ENCODE results near the gene MED26.

The MED26 gene

DNA sequence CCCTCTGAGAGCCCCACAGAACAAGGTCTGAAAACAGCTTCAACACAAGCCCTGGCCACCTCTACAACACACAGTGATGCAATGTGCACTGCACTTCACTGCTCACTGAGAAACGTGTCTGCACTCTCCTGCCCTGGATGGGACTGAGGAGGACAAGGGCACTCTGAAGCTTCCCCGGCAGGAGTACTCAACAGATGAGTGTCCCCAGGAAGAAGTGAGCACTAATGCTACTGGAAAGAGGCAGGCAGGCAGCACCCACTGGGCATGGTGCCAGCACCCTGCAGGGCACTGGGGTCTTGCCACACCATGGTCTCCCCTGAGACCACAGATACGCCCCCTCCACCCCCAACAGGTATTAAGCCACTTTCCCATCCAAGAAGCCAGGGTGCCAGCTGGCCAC, 38.1 kb downstream of the MED26 start:
- no peak for DNase-seq (ENCODE audit: low read depth)

DNA sequence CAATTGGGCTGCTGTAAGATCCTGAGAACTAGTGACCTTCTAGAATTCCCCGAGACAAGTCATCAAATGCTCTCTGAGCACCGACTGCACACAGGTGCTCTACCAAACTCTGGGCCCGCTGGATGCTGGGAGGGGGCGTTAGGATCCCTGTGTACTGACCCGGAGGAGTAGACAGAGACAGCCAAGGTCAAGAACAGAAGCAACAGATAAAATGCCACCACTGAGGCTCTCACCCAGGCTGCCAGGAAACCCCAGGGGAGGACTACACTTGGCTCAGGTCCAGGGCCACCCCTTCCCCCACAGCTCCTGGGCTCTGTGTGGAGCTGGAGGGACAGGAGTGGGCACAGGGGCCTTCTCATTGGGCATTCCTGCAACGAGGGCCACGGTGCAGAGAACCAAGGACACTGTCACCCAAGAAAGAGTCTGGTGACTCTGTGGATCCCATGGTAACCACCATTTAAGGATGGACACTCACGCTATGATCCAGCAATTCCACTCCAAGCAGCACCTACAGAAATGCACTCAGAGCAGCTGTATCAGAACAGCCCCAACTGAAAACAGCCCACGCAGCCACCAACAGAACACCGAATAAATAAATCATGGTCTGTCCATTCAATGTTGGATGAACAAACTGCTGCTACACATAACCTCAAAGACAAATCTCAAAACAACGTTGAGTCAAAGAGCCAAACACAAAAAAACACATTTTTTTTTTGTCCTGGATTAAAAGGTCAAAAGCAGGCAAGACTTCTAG, 39.0 kb downstream of the MED26 start:
- no peak for DNase-seq (ENCODE audit: low read depth)

DNA sequence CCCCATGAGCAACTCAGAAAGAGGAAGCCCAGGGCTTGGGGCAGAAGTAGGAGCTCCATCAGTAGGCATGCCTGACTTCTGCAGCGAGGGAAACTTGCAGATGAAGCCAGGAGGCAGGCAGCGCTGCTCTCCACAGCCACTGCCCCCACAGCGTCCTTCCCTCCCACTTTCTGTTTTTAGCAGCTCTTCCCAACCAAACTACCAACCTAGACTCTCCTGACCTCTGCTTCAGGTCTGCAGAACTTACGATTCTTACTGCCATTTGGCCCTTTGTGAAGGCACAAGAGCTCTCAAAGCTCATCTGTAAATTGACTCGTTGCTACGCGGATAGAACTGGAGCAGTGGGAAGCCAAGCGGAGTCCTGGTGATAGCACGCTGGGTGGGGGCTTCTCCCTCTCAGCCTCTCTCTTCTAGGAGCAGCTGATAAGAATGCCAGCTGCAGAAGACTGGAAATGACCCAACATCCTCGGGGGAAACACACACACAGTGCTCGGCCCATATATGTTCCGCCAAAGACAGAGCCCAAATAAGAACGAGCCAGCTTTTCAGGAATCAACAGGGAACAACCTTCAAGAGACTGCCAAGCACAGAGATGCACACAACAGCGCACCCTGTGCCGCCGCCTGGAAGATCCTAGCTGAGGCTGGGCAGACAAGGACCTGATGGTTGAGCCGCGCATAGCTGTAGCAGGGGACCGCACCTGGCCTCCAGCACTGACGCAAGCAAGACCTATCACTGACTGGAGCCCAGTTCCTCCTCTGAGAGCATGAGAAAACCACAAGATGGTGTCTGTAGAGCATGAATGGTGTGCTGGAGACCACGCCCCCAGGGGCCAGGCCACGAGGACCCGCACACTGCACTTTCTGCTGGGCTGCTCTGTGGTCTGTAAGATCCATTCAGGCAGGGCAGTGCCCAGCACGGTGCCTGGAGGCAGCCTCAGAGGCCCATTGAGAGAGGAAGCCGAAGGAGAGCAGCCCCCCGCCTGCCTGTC, 39.9 kb downstream of the MED26 start:
- no peak for DNase-seq (ENCODE audit: low read depth)

GRCh38 chr19:16586991-16587832, 40.8 kb downstream of the MED26 start:
- no peak for DNase-seq (ENCODE audit: low read depth)

DNA sequence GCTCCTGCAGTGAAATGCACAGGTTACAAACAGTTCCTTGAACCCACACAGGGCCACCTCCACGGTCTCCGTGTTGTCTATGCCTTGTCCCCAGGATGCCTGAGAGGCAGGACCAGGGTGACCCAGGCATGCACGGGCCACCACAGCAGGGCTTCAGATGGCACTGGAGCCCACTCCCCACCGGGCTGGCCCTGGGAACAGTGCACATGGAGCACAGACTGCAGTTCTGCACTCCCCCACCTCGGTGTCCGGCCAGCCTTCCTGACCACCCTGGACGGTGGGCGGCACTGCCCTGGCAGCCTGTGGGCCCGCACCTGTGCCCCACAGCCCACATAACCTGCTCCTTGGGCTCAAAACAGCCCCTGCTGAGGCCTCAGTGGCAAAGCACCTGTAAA, 41.5 kb downstream of the MED26 start:
- no peak for DNase-seq (ENCODE audit: low read depth)

DNA sequence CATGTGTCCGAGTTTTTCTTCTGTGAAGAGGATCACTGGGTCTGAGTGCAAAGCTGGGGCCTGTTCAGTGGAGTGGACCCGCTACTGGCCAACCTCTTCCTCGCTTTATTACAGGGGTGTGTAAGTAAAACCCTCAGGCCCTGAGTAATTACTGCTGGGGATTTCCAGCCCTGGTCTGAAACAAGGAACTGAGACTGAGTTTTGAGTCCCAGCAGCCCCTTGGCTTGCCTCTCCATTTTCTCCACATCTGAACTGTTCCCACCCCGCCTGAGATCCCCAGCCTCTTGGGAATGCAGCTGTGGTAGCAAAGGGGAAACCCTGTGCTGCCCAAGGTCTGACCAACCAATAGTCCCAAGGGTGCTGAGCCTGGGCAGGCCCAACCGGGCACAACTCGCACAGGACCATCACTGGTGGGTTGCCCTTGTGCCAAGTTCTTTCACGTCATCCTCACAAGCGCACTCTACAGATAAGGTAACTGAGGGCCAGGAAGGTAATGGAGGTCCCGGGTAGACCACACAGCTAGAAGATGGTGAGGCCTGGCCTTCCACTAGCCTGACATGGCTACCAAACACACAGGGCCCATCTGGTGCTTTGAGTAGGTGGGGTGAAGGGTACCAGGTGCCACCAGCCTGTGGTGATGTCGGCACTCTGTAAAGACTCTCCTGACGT, 42.1 kb downstream of the MED26 start:
- DNase-seq (ENCODE audit: low read depth), result no peak

GRCh38 chr19:16585094-16585801, 42.8 kb downstream of the MED26 start:
- no peak for DNase-seq (ENCODE audit: low read depth)

DNA sequence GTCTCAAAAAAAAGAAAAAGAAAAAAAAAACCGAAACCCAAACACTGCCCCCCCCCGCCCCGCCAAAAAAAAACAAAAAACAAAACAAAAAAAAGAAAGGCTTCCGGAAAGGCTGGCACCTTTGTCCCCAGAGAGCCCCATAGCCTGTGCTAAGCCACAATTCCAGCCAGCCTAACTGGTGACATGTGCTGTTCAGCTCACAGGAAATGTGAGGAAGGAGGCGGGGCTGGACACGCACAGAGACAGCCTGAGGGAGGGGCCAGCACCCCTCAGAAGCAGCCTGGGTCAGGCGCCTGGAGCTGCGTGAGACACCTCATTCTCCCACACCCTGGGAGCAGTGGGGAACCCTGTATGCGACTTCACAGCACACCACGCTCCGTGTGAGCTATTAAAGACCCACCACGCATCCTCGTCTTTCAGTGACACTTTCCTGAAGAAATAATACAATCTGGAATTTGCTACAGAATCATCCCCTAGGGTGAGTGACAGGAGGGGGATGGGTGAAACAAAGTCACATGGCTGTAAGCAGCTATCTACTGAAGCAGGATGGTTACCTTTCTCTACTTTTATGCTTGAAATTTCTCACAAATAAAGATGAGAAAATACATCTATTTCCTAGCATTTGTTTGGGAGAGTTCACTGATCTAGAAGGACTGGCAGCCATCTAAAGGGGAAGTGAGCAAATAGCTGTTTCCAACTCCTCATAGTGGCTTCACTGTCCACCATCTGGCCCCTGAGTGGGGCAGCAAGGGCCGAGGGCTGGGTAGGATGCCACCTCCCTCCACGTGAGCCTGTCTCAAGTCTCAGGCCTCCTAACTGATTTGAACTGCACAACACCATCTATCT, 43.5 kb downstream of the MED26 start:
- DNase-seq (ENCODE audit: low read depth), result peak; percentile 81

DNA sequence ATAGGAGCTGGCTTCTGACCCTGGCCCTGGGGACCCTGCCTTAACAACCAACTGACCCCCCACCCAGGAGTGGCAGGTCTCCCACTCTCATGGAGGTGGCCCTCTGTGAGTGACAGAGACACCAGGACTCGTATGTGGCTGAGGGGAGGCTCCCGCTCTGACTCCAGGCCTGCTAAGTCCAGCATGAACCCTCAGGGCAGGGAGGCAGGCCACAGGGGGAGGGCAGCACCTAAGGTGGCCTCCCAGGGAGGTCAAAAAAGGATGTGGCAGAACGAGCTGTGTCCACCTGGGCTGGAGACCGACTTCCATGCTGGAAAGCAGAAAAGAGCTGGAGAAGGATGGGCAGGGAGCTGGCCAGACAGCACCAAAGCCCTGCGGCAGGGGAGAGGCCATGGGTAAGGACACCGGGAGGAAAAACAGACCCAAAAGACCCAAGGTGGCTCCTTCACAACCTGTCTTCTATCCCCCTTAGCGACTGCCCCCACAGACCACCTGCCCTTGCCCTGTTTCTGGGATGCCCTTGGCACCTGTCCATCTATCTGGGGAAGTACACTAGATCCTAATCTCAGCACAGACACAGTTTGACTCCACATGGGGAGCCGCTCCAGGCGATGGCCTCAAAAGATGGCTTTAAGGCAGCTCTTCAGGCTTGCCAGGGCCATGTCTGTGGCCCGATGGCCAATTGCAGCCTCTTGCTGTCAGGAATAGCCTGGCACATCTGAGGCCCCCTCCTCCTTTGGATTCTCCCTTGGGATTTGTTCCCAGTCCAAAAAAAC, 45.3 kb downstream of the MED26 start:
- DNase-seq (ENCODE audit: low read depth), result no peak

GRCh38 chr19:16581971-16582343, 46.0 kb downstream of the MED26 start:
- no peak for DNase-seq (ENCODE audit: low read depth)

- DNase-seq (ENCODE audit: low read depth), result no peak
Measured at GRCh38 chr19:16581145-16581970, 46.6 kb downstream of the MED26 start.

DNA sequence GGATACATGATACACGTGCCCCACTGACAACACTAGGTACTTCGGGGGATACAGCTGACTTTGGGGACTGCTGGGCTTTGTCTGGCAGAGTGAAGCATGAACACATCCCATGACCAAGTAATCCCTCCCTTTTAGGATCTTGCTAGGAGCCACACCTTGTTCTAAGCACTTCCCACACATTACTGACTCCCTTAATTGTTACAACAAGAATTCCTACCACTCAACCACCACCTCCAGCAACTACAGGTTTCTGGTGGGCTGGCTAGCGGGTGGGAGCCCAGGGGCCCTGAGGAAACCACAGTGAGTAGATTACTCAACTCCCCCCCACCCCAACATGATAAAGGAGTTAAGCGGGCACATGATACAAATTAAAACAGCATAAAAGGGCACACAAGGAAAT, 48.6 kb downstream of the MED26 start:
- DNase-seq (ENCODE audit: low read depth), result no peak

DNA sequence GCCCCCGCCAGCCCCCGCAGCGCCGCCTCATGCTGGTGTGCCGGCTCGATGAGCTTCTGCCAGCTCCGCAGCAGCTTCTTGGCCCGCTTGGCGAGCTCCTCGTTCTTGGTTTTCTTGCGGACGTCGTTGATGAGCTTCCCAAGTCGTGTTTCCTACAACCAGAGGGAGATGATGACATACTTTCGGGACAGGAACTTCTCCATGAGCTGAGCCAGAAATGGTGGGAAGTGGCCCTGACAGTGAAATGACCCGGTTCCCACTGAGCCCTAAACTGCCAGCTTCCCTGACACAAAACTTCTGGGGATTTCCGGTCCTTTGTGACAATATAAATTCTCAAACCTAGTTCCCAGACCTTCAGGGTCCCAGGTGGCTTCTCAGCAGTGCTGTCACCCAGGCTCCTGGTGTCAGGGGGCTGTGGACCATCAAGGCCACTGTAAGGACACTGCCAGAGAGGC, 50.4 kb downstream of the MED26 start:
- DNase-seq (ENCODE audit: low read depth), result no peak

- no peak for DNase-seq (ENCODE audit: low read depth)
Measured at GRCh38 chr19:16576690-16577530, 51.1 kb downstream of the MED26 start.

DNA sequence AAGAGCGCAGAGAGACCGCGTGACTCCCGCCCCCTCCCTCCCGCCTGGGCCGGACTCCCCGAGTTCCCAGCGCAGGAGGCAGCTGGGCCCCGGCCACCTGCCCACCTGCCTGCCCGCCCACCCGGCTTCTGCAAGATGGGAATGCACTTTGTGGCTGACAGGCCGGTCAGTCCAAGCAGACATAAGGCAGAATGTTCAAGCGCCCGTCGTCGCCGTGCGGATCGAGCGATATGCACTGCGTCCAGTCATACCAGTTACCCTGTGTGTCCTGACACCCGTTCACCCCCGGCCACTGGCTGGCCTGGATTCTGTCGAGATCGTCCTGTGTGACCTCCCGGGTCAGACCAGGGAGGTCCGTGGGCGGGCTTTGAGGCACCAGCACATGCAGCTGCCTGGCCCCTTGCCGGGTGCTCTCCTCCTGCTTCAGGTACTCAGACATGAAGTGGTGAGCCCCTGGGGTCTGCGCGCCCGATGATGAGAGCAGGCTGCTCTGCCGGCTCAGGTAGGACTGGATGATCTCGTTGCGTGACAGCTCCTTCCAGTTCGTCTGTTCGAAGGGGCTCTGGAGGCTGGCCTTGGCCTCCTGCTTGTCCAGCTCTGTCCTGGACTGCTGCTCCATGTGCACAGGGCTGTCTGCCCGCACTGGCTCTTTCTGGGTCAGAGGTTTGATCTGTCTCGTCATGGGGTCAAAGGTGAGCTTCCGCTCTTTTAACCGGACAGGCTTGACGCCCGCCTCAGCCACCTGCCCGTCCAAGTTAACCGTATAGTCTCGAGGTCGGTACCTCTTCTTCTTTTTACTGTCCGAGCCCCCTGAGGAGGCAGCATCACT, 51.9 kb downstream of the MED26 start:
- DNase-seq (ENCODE audit: low read depth), result no peak

DNA sequence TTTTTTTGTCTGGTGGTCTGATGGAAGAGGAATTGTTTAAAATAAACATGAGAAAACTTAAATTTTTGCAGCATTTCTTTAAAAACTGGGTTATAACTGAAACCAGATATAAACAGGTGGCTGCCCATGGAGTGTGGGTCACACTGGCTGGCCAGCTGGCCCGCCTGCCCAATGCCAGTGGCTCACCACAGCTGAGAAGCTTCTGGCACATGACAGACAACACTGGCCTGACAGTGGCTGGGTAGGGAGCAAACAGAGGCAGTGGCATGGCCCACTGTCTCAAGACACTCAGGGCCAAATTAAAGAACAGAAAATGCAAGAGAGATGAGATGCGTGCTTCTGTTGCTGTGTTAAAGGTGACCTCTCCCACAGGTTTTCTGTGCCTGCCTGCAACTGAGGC, 52.7 kb downstream of the MED26 start:
- DNase-seq (ENCODE audit: low read depth), result no peak

DNA sequence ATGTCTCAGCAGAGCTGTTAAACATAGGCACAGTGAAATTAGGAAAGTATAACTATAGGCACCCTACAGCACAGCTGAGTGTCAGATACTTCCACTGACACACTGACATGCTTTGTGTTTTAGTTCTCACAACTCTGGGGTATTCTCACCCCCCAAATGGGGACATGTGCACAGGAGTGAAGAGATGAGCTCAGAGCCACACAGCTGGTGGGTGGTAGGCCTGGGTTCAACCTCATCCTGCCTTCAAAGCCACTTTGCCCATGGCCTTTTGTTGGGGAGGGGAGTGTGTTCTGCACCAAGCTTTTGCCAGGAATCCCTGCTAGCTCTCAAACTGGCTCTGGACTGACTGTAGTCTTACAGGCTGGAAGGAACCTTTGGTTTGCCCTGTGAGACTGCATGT, 54.1 kb downstream of the MED26 start:
- no peak for DNase-seq (ENCODE audit: low read depth)
